Tibial artery (tissue), 4 donors: ENCODE data around the gene AMER3.

Experiments
- DNase-seq, 2 donors: peaks; one replicate each; pipeline ENCODE4 v3.0.0-alpha.2; 2019
- H3K27ac ChIP-seq, 2 donors: fragments of 200-600 bp; sonication (generic) in 1 of 2; 1 replicate in 1 of 2; 2 replicates in 1 of 2; pipeline ENCODE4 v1.5.1; 2018 to 2019; ENCODE audit warnings: mild to moderate bottlenecking in 1 of 2
- H3K27me3 ChIP-seq, 2 donors: fragments of 200-600 bp; sonication (generic) in 1 of 2; one replicate each; pipeline versions ENCODE4 v1.5.1 to v1.6.0; 2016 to 2019
- H3K36me3 ChIP-seq, 3 donors: fragments of 200-600 bp; sonication (generic) in 2 of 3; one replicate each; pipeline ENCODE4 v1.5.1; 2016 to 2019; ENCODE audit warnings: mild to moderate bottlenecking in 2 of 3
- H3K4me1 ChIP-seq, 4 donors: fragments of 200-600 bp; sonication (generic) in 2 of 4; 1 replicate in 3 of 4; 2 replicates in 1 of 4; pipeline ENCODE4 v1.5.1; 2016 to 2019
- H3K4me3 ChIP-seq, 2 donors: fragments of 200-600 bp; sonication (generic) in 1 of 2; 1 replicate in 1 of 2; 2 replicates in 1 of 2; pipeline ENCODE4 v1.5.1; 2018 to 2019; ENCODE audit warnings: mild to moderate bottlenecking in 2 of 2
- H3K9me3 ChIP-seq, 3 donors: fragments of 200-600 bp; sonication (generic) in 1 of 3; one replicate each; pipeline ENCODE4 v1.5.1; 2016 to 2019
- intact Hi-C: fragments of 100-400 bp; cut with DNase I; formaldehyde crosslinking; loops from one replicate; pipeline ENCODE4 v1.15.0; 2023; ENCODE audit warnings: low total_unique reads
- TF ChIP-seq, protein P1 (sequence below), 2 experiments: fragments of 200-600 bp in 1 of 2; fragments of 450-650 bp in 1 of 2; IDR thresholded peaks; one replicate each; pipeline ENCODE4 v1.5.1; 2017 to 2019; ENCODE audit warnings: antibody characterized with exemption in 2 of 2, mild to moderate bottlenecking in 1 of 2, moderate library complexity in 1 of 2

AMER3 gene

DNA sequence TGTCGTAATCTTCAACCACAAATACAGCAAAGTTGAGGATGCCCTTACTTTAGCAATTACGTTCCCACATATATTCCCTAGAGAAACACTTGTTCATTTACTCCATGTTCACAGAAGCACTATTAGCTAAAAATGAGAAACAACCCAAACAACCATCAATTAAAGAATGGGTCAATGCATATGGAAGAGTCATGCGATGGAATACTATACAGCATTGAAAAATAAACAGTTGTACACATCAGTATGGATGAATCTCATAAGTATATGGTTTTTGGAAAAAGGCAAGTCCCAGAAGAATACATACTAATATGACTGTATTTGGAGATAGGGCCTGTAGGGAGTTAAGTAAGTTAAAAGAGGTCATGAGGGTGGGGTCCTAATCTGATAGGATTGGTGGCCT, 20.1 kb upstream of the AMER3 start:
- DNase-seq, result no peak
- intact Hi-C loops, result no loop called here
- Histone ChIP-seq H3K9me3 (no peaks in the 10 kb centered on the region), H3K4me3 (no peak overlapping the region), H3K36me3 (no peaks in the 10 kb centered on the region), H3K27me3 (peaks cover 0 to 11% of the 10 kb centered on the region in 2 donors), H3K4me1 (no peaks in the 10 kb centered on the region), H3K27ac (no peak overlapping the region)
- TF ChIP-seq, protein P1, sequence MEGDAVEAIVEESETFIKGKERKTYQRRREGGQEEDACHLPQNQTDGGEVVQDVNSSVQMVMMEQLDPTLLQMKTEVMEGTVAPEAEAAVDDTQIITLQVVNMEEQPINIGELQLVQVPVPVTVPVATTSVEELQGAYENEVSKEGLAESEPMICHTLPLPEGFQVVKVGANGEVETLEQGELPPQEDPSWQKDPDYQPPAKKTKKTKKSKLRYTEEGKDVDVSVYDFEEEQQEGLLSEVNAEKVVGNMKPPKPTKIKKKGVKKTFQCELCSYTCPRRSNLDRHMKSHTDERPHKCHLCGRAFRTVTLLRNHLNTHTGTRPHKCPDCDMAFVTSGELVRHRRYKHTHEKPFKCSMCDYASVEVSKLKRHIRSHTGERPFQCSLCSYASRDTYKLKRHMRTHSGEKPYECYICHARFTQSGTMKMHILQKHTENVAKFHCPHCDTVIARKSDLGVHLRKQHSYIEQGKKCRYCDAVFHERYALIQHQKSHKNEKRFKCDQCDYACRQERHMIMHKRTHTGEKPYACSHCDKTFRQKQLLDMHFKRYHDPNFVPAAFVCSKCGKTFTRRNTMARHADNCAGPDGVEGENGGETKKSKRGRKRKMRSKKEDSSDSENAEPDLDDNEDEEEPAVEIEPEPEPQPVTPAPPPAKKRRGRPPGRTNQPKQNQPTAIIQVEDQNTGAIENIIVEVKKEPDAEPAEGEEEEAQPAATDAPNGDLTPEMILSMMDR (IDR thresholded peaks at IDR 0.05), result no peak

DNA sequence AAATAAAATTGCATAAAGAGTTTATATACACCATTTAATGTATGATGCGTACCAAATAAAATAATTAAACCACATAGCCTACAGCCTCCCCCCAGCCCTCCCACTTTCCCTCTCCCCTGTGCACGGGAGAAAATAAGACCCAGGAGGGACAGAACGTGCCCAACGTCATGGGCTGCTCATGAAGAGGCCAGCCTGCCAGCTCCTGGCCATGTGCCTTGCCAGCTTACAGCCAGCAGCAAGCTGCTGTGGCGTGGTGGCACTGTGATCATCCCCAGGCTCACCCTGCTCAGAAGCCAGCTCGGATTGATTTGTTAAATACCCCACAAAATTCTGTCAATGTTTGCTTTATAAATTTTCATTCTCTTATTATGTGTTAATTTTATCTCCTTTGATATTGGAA, 18.9 kb upstream of the AMER3 start:
- no peak for DNase-seq
- H3K4me1 ChIP-seq, result no peaks in the 10 kb centered on the region
- H3K9me3 ChIP-seq, result no peaks in the 10 kb centered on the region
- intact Hi-C loops, result no loop called here
- no peaks in the 10 kb centered on the region for H3K36me3 ChIP-seq
- H3K27me3 ChIP-seq, result peaks cover 0 to 17% of the 10 kb centered on the region in 2 donors
- no peak overlapping the region for H3K4me3 ChIP-seq
- TF ChIP-seq, protein P1 (IDR thresholded peaks at IDR 0.05), result no peak
- H3K27ac ChIP-seq, result no peak overlapping the region

DNA sequence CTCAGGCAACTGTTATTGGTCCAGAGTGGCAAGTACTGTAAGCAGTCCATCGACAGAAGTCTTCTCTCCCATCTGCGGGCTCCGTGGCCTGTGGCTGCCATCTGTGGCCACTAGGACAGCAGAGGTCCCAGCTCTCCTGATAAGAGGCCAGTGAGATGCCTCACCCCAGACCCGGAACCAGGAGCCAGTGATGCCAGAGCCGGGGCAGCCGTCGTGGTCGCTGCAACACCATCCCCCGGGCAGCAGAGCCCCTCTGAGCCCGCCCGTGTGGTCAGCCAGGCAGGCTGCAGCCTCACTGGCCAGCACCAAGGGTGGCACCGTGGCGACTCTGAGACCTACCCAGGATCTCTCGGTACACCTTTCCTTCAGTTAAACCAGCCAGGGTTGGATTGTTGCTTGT, 17.7 kb upstream of the AMER3 start:
- Histone ChIP-seq H3K27me3 (peaks cover 0 to 17% of the 10 kb centered on the region in 2 donors), H3K4me1 (no peaks in the 10 kb centered on the region), H3K4me3 (no peak overlapping the region), H3K27ac (no peak overlapping the region), H3K36me3 (no peaks in the 10 kb centered on the region), H3K9me3 (no peaks in the 10 kb centered on the region)
- TF ChIP-seq, protein P1 (IDR thresholded peaks at IDR 0.05), result no peak
- DNase-seq, result no peak
- intact Hi-C loops, result no loop called here

DNA sequence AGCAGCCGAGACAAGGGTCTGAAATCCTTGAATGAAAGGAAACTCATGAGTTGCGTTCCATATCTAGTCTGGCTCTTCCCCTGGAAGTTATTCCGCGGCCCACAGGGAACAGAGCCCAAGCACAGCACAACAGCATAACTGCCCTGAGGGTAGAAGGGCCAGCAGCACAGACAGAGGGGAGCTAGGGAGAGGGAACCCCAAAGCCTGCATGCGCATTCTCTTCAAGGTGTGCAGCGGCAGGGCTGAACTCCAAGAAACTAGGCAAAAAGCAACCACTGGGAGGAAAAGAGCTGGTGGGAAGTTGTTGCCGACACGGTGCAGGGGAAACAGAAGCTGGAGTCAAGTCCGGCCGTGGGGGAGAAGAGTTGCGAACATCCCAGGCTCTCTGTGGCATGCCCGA, 14.7 kb upstream of the AMER3 start:
- TF ChIP-seq, protein P1 (IDR thresholded peaks at IDR 0.05), result no peak

DNA sequence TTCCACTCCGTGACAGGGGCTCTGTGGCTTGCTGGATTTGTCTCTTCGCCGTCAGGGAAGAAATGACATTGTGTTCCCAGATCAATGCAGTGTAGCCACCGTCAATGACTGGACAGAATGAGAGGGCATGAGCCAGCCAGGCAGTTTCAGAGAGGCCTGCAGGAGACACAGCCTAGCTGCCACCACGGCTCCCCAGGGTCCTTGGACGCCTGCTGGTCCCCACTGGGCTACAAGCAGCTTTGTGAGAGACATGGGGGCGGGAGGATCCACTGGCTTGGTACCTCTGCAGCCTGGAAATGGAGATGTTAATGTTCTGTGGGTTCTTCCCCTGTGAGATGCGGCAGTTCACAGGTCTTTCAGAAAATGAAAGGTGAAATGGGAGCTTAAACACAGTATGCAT, 12.1 kb upstream of the AMER3 start:
- Histone ChIP-seq H3K36me3 (no peaks in the 10 kb centered on the region), H3K4me1 (no peaks in the 10 kb centered on the region), H3K4me3 (no peak overlapping the region), H3K9me3 (no peaks in the 10 kb centered on the region), H3K27me3 (peaks cover 0 to 24% of the 10 kb centered on the region in 2 donors), H3K27ac (no peak overlapping the region)
- intact Hi-C loops, result no loop called here
- TF ChIP-seq, protein P1 (IDR thresholded peaks at IDR 0.05), result no peak
- DNase-seq, result no peak

More for the DNA sequence above, 14.7 kb upstream of the AMER3 start:
- no peaks in the 10 kb centered on the region for H3K36me3 ChIP-seq
- no peak overlapping the region for H3K4me3 ChIP-seq
- no peak for DNase-seq
- H3K4me1 ChIP-seq, result no peaks in the 10 kb centered on the region
- intact Hi-C loops, result no loop called here
- no peak overlapping the region for H3K27ac ChIP-seq
- peaks cover 0 to 31% of the 10 kb centered on the region in 2 donors for H3K27me3 ChIP-seq
- no peaks in the 10 kb centered on the region for H3K9me3 ChIP-seq
